Prostate gland (tissue), 2 donors: ENCODE results near the gene SESN1.

ENCODE experiments used
- CTCF ChIP-seq, 4 experiments: fragments of 200-600 bp in 2 of 4; fragments of 450-650 bp in 2 of 4; sonication (generic) in 2 of 4; IDR thresholded peaks; 1 replicate in 3 of 4; 2 replicates in 1 of 4; pipeline ENCODE4 v1.5.1; 2016 to 2019; ENCODE audit warnings: antibody characterized with exemption in 4 of 4, mild to moderate bottlenecking in 2 of 4, moderate library complexity in 2 of 4
- POLR2A ChIP-seq: fragments of 450-650 bp; IDR thresholded peaks from one replicate; pipeline ENCODE4 v1.6.1; 2016; ENCODE audit warnings: antibody characterized with exemption, mild to moderate bottlenecking

- TF ChIP-seq CTCF (IDR thresholded peaks at IDR 0.05) (no peak), POLR2A (no peak)
These were observed 35.4 kb upstream of the SESN1 start for GRCh38 chr6:109130065-109130464.
